ENCODE measurements around the gene HOXC4.
"Not testable (repeated sequence)": the region's sequence is repeated elsewhere in the genome, so short reads cannot be mapped to it uniquely, and the experiment has no call there.

Gene HOXC4

DNA sequence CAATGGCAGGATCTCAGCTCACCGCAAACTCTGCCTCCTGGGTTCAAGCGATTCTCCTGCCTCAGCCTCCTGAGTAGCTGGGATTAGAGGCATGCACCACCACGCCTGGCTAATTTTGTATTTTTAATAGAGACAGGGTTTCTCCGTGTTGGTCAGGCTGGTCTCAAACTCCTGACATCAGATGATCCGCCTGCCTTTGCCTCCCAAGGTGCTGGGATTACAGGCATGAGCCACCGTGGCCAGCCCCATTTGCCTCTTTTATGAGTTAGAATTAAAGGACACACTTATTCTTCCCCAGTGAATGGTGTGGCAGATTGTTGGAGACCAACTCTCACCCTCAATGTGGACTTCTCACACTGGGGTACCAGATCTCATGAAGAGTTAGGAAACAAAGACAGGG lies 11.6 kb upstream of the HOXC4 start:
- not testable (repeated sequence) for DNase-seq

DNA sequence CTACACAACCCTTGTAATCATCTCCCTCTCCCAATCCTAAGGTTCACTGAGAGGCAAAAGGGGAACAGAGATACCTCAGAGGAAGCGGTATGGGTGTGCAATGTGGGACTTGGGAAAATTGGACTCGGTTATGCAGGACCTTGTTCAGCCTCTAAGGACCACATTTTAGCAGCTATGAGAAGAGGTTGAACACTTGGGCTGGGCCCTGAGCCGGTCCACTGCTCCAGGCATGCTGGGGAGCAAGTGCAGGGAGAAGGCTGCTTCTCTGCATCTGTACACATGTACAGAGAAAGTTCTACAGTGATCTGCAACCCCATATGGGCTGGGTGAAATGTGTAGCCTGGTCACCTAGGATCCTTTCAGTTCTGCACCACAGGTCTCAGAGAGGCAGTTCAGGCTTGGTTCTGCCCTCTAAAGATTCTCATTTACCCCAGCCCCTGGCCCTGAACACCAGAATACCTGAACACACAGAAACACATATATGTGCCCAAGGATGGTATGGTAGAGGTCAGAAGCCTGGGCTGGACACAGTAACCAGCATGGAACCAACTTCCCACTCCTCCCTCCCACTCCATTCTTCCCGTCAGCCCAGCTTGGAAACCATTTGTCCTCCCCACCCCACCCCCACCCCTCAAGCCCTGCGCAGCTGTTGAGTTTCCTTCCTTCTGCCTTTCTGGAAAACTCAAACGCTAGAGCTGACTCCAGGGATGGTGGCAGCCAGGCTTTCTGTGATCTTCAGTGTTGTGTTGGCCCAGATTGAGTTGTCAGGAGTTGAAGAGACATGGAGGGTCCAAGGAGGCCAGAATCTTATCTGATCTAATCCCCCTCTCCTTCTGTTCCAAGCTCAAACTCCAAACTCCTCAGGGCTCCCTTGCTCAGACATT lies 10.4 kb upstream of the HOXC4 start:
- no peak for DNase-seq

DNA sequence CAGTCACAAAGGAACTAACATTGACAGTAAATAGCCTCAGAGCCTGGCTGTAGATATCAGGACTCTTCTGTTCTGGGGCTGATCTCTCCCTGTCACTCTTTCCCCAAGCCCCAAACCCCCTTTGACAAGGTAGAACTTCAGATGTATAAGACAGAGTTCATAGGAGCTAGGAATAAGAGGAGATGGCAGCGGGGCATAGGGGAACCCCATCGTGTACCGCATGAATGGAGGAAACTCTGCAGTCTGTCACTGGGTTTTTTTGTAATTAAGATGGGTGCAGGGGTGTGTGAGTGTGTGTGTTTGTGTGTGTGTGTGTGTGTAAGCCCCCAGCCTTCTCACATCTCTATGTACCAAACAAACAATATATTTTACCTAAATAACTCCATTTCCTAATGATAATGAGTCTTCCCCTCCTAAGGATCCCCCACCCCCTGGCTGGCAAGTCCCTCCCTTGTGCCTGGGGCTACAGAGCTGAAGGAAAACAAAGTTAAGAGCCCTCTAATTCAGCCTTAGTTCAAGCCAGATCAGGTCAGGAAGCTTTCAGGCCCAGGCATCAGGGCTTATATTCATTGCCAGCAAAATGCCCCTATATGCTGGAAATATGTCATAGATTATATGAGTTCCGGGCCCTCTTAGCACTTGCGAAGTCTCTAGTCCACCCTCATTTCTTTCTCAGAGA lies 9.1 kb upstream of the HOXC4 start:
- no peak for DNase-seq

DNA sequence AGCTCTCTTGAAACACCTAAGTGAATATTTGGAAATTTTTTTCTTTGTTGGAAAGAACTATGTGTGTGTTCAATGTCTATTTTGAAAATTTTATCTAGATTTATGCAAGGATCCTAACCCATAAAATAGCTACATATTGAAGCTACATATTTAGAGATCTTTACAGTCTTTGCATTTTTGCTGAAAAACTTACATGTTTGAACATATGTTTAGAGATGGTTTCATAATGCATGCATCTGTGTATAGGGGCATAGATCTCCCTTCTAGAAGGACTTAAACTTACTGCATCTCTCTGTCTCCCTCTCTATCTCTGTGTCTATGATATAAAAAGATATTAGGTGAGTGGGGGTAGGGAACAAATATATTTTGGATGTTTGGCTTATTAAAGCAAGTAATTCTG lies 8.2 kb upstream of the HOXC4 start:
- no peak for DNase-seq

DNA sequence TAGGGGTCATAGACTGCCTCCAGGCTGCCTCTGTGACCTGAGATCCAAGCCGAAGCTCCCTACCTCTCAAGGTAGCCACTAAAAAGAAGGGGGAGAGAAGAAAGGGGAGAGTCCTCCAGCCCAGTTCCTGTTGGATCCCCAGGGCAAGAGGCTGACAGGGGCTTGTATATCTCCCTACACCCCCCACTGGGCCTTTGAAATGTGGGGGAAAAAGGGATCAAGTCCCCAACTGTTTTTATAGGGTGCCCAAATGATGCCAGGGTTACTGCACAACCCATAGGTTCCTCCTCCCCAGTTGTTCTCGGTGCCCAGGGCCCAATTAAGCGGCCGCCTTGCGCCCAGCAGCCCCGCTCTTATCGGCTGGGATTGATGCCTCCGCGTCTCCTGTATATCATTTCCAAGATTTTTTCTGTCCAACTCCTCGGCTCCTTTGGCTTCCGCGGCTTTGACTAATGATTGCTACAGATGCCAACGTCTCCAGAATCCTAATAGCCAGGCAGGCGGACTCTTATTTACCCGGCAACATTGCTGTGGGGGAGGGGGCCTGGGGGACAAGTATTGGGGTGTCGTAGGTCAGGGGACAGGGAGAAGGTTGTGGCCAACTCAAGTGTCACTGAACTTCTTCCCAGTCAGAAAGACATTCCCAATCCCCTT lies 7.6 kb upstream of the HOXC4 start:
- no peak for DNase-seq

DNA sequence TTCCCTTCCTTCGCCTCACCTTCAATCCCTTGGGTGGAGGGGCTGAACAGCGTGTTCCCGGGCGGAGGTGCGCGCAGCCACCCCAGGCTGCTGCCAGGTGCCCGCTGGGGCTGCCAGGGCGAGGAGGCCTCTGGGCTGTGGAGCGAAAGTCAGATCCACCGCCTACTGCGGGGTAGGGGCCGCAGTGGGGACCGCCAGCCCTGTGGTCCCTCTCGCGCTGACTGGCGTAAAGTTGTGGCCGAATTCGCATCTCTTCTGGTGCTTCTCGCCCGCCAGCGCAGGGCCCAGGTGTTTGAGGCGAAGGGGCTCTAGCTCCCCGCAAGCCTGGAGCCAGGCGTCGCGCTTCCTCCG lies 6.9 kb upstream of the HOXC4 start:
- DNase-seq, result no peak

DNA sequence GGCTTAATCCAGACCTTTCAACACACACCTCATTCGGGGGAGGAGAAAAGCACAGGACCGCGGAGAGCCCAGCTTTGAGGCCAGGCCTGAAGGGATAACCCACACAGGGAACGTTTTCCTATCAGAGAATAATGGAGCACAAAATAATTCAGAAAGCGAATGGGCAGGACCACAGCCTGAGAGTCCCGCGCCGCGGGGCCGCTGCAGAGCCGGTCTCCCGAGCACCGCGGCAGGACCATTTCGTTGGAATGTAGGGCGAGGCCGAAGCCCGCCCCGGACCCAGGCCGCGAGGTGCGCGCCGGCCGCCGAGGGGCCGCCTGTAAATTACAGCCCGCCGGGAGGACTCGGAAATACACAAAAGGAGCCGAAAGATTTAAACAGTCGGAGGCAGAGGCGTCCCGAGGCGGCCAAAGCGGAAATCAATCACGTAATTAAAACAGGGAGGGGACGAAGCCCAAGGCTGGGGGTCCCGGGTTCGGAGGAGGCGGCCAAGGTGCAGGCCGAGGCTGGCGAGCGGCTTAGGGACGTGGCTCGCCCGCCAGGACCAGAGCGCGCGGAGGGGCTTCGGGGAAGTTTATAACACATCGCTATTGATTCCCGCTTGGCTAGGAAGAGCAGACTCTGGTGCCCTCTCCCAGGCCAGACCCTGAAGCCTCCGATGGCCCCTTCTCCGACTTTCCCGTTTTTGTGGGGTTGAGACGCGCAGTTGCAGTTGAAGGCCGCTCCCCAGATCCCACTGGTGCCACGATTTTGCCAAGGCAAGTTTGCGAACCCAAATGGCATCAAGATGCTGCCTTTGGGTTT lies 6.3 kb upstream of the HOXC4 start:
- DNase-seq, result no peak

DNA sequence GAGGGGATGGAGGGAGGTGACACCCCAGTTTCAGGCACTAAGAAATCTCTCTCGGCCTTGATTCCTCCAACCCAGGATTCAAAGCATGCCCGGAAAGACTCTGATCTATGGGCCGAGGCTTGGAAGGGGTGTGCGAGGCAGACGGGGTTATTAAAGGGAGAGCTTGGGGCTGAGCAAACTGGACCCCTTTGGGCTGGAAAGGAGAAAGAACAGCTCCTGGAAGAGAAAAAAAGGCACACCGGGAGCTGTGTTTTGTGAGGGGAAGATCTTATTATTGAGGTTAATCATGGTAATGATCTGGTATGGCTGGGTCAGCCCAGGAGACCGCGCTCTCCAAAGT lies 5.7 kb upstream of the HOXC4 start:
- DNase-seq, result no peak

DNA sequence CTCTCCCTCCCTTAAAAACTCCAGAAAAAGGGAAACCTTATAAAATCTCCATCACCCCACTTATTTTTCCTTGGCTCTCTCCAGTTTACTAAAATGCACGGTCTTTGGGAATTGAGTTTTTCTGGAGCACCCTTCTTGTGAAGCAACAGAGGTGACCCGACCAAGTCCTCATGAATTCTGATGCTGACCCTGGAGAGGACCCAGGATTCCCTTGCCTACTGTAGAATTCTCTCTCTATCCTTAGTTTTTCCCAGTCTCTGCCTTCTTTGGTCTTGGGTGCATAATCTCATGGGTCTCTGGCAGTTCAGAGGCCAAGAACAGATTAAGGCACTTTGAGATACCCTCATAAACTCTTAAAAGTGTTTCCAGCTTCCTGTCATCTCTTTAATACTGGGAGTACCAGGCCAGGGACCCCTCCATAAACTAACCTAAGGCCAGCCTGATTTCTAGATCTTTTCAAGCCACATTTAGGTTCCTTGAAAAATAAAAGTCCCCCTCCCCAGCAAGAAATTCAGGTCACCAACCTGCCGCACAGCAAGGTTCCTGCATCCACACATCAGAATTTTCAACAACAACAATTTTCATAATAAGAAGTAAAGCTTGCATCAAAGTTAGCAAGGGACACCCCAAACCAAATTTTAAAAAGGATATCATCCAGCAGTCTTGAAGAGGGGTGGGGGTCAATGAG lies 5.1 kb upstream of the HOXC4 start:
- DNase-seq, result no peak

DNA sequence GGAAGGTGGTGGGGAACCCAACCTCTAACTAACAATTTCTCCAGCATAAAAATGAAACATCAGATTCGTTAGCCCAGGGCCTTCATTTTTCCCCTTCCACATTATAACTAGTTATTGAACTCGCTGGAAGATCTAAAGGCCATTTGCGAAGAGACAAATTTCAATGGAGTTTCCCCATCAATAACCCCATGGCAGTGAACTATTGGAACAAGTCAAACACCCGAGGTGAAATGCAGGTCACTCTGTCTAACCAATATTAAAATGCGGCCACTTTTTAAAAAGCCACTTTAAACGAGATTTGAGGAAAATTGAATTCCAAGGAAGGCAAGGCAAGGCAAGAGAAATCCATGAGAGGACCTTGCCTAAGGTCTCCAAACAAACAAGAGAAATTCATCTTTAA lies 4.5 kb upstream of the HOXC4 start:
- no peak for DNase-seq

DNA sequence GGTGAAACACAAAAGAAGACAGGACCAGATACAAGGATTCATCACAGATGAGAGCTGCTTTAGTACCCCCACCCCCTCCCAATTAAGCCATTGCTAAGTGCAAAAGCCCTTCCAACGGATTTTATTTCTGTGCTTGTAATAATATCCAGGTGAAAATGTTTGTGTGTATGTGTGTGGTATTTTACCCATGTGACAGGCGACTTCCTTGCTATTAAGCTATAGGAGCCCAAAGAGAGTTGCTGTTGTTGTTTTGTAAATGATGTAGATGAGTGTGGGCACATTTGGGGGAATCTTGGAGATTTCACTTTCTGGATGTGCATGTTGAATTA lies 3.2 kb upstream of the HOXC4 start:
- no peak for DNase-seq

DNA sequence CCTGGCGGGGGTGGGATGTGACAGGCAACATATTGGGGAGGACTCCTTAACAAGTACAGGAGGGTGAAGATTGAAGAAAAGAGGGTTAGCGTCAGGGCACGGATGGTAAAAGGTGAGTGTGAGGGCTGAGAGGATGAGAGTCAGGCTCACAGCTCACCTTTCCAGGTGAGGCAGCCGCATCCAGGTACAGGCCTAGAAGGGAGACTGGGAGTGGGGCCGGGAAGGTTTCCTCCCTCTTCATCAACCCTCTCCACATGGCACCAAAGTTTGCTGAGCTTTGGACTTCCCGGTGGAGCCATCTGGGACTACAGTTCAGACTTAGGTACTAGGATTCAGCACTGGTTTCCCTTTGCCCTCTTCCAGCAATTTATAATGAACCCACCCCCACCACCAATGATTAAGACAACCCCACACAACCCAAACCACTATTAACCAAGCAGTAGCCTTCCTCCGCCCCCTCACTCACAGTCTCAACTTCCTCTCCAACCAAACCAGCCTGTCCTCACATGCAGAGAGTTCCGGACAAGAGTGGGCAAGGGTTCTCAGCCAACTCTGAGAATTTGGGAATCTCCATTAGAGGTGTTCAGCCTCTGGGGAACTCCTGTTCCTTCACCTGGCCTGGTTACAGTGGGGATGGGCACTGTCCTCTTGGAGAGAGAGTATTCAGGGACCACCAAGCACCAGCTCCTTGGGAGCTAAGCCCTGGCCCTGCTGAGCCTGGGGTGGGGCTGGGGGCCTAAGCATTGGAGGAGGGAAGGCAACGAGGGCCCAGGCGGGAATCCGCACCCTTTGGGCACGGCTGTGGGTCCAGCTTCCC lies 2.4 kb upstream of the HOXC4 start:
- DNase-seq, result no peak

DNA sequence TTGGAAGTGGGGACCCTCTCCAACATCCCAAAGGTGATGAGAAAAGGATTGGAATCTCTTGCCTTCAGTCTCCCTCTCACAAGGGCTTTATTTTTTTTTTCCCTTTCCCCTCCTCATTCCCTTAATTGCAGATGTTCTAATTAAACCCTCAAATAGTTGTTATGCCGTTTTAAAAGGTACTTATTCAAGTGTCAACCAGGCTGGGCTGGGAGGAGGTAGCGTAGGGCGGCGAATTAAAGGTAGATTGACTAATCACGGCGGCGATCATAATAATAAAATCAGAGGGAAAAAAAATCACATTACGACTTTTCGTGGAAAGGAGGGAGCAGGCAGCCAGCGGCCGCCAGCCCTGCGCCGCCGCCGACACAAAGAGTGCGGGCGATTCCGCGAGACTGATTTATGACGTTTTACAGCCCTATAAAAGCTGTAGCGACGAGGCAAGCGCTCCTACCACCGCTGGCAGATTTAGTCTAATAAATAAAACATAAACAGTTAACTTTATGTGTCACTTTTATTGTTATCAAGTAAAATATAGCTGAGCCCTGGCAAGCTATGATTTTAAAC lies 1.7 kb upstream of the HOXC4 start:
- DNase-seq, result no peak

DNA sequence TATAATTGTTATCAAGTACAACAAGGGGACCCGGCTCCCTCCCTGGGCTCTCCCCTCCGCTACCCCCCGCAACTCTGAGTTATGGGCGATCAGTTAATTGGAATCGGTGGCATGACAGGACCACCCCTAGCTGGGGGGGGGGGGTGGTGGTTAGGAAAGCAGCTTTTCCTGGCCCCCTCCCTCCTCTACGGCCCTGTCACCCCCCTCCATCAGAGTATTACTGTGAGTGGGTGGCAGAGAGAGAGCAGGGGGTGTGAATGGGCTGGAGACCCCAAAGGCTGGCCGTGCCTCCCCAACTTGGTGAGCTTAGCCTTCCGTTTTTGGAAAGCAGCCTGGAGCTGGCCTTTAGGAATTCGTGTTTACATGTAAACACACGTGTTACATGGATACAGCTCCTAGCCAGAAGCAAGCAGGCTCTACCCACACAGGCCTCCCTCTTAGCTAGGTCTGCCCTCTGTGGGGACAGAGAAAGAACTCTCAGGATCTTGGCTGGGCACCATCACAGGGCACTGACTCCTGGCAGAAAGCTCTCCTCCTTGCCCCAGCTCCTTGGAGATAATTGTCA lies 1.1 kb upstream of the HOXC4 start:
- DNase-seq, result no peak

DNA sequence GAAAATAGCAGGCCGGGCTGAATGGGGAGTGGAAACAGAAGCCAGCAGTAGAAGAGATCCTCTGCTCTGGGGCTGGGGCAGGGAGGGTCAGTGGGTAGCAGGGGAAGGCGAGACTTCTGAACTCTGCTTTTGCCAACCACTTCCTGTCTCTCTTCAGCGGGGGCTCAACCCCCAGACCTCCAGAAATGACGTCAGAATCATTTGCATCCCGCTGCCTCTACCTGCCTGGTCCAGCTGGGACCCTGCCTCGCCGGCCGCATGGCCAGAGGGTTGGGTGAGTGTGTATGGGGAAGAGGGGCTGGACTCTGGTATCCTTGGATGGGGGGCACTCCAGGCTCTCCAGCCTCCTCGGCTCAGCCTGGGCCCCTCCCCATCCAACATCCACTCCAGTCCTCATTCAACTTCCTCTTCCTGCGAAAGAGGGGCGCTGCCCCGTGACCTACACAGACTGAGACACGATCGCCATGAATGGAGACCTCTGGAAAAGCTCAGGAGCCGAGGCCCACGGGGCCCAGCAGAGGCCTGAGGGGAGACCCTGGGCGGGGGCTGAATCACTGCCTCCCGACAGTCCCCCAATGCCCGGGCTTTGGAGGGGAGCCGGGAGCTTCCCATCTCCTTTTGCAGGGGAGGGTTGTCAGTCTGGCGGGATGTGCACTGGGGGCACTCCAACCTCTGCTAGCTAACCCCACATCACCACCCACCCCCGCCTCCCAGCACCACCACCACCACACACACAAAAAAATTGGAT lies 458 bp upstream of the HOXC4 start:
- no peak for DNase-seq

DNA sequence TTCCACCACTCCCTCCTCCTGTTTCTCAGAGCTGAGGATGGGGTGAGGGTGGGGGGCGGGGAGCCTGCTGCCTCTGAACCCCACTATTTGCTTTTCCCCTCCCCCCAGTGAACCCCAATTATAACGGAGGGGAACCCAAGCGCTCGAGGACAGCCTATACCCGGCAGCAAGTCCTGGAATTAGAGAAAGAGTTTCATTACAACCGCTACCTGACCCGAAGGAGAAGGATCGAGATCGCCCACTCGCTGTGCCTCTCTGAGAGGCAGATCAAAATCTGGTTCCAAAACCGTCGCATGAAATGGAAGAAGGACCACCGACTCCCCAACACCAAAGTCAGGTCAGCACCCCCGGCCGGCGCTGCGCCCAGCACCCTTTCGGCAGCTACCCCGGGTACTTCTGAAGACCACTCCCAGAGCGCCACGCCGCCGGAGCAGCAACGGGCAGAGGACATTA lies 1.1 kb downstream of the HOXC4 start:
- DNase-seq, result no peak

DNA sequence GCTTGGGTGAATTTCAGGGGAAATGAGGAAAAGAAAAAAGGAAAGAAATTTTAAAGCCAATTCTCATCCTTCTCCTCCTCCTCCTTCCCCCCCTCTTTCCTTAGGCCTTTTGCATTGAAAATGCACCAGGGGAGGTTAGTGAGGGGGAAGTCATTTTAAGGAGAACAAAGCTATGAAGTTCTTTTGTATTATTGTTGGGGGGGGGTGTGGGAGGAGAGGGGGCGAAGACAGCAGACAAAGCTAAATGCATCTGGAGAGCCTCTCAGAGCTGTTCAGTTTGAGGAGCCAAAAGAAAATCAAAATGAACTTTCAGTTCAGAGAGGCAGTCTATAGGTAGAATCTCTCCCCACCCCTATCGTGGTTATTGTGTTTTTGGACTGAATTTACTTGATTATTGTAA lies 1.9 kb downstream of the HOXC4 start:
- no peak for DNase-seq

DNA sequence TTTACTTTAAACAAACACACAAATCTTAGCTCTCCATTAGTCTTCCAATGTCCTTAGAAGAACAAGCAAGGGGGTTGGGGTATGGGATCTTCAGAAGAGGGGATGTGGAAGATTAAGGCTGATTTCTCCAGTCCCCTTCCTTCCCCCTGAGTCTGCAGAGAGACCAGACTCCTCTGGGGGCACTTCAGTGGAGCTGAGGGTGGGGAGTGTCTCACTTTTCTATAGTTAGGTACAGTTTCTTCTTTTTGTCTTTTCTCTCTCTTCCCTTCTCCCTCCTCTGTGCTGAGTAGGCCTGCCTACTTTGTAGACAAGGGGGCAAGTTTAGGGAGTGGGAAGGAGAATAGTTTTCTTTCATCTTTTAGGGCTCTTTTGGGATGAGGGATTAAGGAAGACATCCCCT lies 2.5 kb downstream of the HOXC4 start:
- DNase-seq, result no peak

DNA sequence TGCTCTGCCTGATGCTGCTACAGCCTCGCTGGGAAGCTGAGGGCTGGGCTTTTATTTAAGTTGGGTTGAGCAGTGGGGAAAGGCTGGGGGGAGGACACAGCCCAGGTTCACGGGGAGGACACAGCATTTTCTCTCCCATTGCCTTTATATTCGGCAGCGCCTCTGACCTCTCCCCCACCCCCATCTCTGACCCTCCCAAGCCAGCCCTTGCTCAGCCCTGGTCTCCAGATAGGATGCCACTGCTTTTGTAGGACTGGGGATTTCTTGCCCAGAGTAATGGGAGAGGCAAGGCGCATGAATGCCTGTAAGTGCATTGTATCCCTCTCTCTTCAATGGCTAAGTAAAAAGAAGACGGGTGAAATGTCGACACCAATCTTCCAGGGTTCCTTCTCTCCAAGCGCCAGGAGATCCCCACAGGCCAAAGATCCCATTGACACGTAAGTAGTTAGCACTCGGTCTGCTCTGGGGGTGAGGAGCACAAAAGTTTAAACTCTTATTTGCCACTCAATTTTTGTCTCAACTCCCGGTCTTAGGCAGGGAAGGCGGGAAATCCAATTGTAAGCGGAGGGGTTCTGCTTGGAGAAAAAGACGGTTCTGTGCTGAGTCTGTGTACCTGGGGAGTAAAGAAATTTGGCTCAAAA lies 4.6 kb downstream of the HOXC4 start:
- DNase-seq, result no peak

DNA sequence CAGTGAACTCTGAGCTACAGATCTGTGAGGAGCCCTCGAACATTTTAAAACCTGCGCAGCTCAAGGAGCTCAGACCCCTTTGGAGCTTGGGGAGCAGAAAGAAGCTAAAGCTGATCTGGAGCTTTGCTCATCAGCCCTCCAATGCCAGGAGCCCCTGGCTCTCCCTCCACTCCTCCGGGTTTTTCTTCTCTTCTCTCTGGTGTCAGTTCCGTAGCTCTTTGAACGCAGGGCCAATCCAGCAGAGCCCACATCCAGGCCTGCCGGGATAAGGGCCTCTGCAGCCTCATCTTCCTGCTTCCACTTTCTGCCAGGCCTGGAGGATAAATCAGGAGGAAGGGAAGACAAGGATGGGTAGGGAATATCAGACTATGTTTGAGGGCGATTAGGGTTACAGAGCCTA lies 6.0 kb downstream of the HOXC4 start:
- DNase-seq, result no peak

Data from hematopoietic multipotent progenitor cell treated with erythropoietin and hydrocortisone succinate and interleukin-3 and kit ligand, for 8 days (in vitro differentiated cells).